Activated T-helper 1 cell treated with Interleukin-2 at 50 U/mL for 16 hours (primary cell): ENCODE data around the gene ARFGEF2.
"Not testable (repeated sequence)": the region's sequence is repeated elsewhere in the genome, so short reads cannot be mapped to it uniquely, and the experiment has no call there.

ENCODE experiments used
- DNase-seq: peaks from one replicate; pipeline ENCODE4 v3.0.0-alpha.2; 2020; ENCODE audit warnings: low read depth

ARFGEF2 gene

GRCh38 chr20:49078310-49078709, 156.8 kb downstream of the ARFGEF2 start:
- no peak for DNase-seq

- DNase-seq: not testable (repeated sequence)
These were observed 160.8 kb downstream of the ARFGEF2 start for GRCh38 chr20:49082295-49082694.
